ENCODE results near the gene NCK2. TPM values are rescaled to one million over a fixed set of nuclear protein-coding genes. Genes with fewer than 3 reads are reported as not detected.
A peak's percentile ranks its signal among the peaks of the same experiment; 100 is the strongest.

The NCK2 gene
- total and polyA plus RNA-seq, 2 of the 13 experiments (the other 11 are each of a cell fraction or from before 2014, with no cell fraction given): 14.8 to 23.5 TPM

GRCh38 chr2:105800953-105801635 lies 56.4 kb downstream of the NCK2 start (continued):
- peak; percentile 90 for TF ChIP-seq ZNF710 (CRISPR knock-in tag; IDR thresholded peaks at IDR 0.05; ENCODE audit: borderline replicate concordance)
- 0 out of 2 replicates have a peak, but pooled peaks have one; percentile 4 for TF ChIP-seq ZNF431 (CRISPR knock-in tag; IDR thresholded peaks at IDR 0.05; ENCODE audit: borderline replicate concordance, low read depth)
- peak; percentile 68 for TF ChIP-seq BHLHE40 (IDR thresholded peaks at IDR 0.05; ENCODE audit: low read length)
- TF ChIP-seq CBX5 (CRISPR knock-in tag; IDR thresholded peaks at IDR 0.05; ENCODE audit: borderline replicate concordance): peak; percentile 16; the same call in 1 of the 2 replicates
- peak; percentile 86 for TF ChIP-seq ZMYM4 (CRISPR knock-in tag; IDR thresholded peaks at IDR 0.05)
- TF ChIP-seq DBP (CRISPR knock-in tag; IDR thresholded peaks at IDR 0.05; ENCODE audit: not compliant biosample characterization): no peak
- no peak for TF ChIP-seq TEF (CRISPR knock-in tag; IDR thresholded peaks at IDR 0.05)
- 0 out of 2 replicates have a peak, but pooled peaks have one; percentile 17 for TF ChIP-seq ELF3 (CRISPR knock-in tag; IDR thresholded peaks at IDR 0.05)
- TF ChIP-seq SYNCRIP (IDR thresholded peaks at IDR 0.05; ENCODE audit: insufficient read depth, low read depth, low read length): no peak
- peak; percentile 32; the same call in 1 of the 2 replicates for TF ChIP-seq USF2 (IDR thresholded peaks at IDR 0.05; ENCODE audit: low read depth, low read length)
- peak; percentile 84; the same call in 1 of the 2 replicates for TF ChIP-seq USF2 (CRISPR knock-in tag; IDR thresholded peaks at IDR 0.05; ENCODE audit: borderline replicate concordance)
- 0 out of 2 replicates have a peak, but pooled peaks have one; percentile 8 for TF ChIP-seq HNF4A (CRISPR knock-in tag; IDR thresholded peaks at IDR 0.05)
- 0 out of 2 replicates have a peak, but pooled peaks have one; percentile 30 for TF ChIP-seq ZNF280B (CRISPR knock-in tag; IDR thresholded peaks at IDR 0.05; ENCODE audit: borderline replicate concordance)
- 0 out of 2 replicates have a peak, but pooled peaks have one; percentile 18 for TF ChIP-seq HMG20A (CRISPR knock-in tag; IDR thresholded peaks at IDR 0.05; ENCODE audit: borderline replicate concordance)
- peak; percentile 22; the same call in 1 of the 2 replicates for TF ChIP-seq SP4 (CRISPR knock-in tag; IDR thresholded peaks at IDR 0.05)
- peak; percentile 56; the same call in 1 of the 2 replicates for TF ChIP-seq SALL1 (CRISPR knock-in tag; IDR thresholded peaks at IDR 0.05)
- TF ChIP-seq DZIP1 (CRISPR knock-in tag; IDR thresholded peaks at IDR 0.05): no peak
- TF ChIP-seq RCOR2 (CRISPR knock-in tag; IDR thresholded peaks at IDR 0.05): peak; percentile 32; the same call in 1 of the 2 replicates

Data from HepG2 (cell line).